GM19035 (cell line): Measurements from ENCODE around the gene ERP27.

Source experiments
- ATAC-seq: cut with Tn5 transposase; IDR thresholded peaks from one replicate; pipeline ENCODE4 v1.9.1; 2021; ENCODE audit not compliant: unreplicated experiment

ERP27 gene

GRCh38 chr12:14938301-14938700, at the start of gene ERP27:
ERP27 (minus strand) TSS chr12:14938537; CDS start chr12:14938508, 29 bp downstream.
- ATAC-seq, result no peak

DNA sequence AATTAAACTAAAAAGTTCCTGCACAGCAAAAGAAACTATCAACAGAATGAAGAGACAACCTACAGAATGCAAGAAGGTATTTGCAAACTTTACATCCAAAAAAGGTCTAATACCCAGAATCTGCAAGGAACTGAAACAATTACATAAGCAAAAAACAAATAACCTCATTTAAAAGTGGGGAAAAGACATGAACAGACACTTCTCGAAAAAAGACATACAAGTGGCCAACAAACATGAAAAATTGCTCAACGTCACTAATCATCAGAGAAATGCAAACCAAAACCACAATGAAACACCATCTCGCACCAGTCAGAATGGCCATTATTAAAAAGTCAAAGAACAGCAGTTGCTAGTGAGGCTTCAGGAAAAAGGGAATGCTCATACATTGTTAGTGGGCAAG, 49.7 kb upstream of the ERP27 start:
- no peak for ATAC-seq

GRCh38 chr12:14986449-14986848, 48.1 kb upstream of the ERP27 start:
- no peak for ATAC-seq

- ATAC-seq, result no peak
These were observed 46.5 kb upstream of the ERP27 start for GRCh38 chr12:14984766-14985285.

DNA sequence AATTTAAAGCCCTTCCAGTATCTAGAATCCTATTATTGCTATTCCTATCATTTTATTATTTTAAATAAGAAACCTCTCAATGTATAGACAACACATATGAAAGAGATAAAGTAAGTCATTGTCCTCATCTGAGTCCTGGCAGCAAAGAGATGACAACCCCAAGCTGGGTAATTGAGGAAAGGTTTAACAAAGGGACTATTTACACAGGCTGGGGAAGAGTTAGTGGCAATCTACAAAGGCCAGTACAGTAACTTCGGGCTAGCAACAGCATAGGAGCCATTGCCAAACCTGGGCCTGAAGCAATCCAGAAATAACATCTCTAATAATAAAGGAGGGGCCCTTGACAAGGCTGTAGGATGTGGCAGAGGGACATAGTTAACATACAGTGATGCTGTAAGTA, 45.7 kb upstream of the ERP27 start:
- no peak for ATAC-seq

GRCh38 chr12:14982991-14983390, 44.7 kb upstream of the ERP27 start:
- ATAC-seq, result peak; percentile 47

DNA sequence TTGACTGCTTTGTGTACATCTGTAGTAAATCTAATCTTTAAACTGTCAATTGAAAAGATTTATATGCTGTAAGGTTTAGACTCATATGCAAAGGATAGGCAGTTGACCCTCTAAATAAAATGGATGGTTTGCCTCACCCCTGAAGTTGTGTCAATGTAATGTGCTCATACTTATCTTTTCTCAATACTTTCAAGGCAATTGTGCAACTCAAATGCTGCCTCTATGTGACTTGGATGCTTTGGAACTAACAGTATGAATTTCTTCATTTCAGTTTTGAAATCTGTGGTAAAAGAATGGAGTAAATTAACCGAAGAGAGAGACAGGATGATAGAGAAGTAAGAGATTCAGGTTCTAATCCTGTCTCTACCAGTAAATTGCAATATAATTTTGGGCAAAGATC, 44.2 kb upstream of the ERP27 start:
- ATAC-seq, result no peak

DNA sequence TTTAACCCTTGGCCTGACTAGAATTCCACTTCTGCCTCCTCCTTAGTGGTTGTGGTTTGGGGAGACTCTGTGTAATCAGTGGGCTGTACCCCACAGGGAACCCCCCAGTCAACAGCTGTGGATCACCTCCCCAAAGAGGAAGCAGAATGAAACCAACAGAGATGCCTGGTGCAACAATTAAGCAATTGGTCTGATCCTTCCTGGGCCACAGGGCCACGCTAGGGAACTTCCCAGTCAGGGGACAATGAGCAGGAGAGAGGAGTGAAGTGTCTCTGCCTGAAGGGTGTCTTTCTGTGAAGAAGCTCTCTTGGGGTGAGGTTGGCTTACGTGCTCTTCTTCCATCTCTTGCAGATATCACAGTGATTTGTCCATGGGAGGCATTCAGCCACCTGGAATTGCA, 42.7 kb upstream of the ERP27 start:
- no peak for ATAC-seq

GRCh38 chr12:14979468-14979867, 41.1 kb upstream of the ERP27 start:
- ATAC-seq, result no peak

DNA sequence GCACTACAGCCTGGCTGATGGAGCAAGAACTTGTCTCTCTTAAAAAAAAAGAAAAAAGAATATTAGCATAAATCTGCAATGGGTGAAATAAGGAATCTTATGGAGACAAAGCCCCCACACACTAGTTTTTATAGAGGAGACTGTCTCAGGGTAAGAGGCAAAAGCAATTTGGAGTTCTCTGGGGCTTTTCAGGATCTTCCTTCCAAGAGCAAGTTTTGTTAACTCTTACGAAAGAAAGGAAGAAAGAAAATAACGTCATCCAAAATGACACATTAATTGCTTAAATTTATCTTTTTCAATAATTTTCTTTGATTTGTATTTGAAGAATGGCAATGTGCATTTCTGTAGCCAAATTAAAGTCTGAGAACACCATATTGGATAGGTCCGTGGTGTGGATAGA, 38.3 kb upstream of the ERP27 start:
- ATAC-seq, result no peak

DNA sequence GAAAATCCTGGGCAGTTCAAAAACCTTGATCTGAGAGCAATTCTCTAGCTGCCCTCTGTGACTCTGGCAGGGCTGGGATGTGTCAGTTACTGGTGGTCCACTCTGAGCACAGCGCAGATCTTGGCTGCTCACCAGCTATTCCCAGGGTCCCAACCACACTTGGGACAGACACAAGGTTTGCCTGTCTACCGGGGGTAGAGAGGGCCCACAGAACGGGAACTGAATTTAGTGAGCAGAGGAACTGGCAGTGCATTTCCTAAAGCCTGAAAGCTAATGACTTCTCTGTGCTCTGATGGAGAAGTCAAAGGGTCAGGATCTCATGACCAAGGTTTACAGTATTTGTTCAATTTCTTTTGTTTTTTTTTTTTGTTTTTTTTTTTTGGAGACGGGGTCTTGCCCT, 37.1 kb upstream of the ERP27 start:
- ATAC-seq, result no peak

DNA sequence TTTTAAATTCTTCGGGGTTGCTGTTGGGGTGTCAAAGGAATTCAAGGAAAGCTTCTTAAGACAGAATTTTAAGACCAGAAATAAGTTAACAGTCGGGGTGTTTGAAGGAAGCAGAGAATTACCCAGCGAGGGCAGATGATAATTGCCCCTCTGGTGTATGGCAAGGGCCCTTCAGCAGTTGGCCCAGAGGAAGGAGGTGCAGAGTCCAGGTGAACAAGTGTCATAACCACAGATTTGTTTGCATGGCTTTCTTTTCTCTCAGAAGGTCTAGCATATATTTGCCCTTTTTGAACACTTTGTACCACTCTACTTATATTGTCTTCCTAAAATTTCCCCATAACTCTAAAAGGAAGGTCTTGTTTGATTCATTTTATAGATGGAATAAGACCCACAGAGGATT, 36.3 kb upstream of the ERP27 start:
- ATAC-seq, result no peak

DNA sequence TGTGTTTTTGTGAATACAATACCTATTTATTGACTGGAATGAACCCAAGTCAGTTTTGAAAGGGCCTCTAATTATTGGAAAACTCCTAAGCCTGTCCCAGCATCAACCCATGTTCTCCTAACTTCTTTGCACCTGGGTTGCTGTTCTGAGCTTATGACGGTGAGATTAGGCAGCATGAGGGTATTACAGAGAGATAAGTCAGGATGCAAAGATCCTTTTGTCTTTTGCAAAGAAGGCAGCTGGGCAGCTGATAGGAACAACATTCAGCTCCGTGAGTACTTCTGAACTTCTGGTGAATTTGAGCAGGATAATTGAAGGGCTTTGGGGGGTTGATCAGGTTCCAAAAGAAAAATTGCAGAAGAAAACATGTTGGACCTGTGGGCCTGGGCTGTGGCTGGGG, 34.5 kb upstream of the ERP27 start, which contains the start of gene PDE6H:
TSS of gene PDE6H (plus strand) at position 227 of the 400 bp plus-strand sequence. CDS start 4,971 bp downstream, outside the sequence.
- no peak for ATAC-seq

- no peak for ATAC-seq
These were observed 32.1 kb upstream of the ERP27 start for GRCh38 chr12:14970473-14970872.

GRCh38 chr12:14968478-14968877, 30.1 kb upstream of the ERP27 start:
- ATAC-seq, result no peak

DNA sequence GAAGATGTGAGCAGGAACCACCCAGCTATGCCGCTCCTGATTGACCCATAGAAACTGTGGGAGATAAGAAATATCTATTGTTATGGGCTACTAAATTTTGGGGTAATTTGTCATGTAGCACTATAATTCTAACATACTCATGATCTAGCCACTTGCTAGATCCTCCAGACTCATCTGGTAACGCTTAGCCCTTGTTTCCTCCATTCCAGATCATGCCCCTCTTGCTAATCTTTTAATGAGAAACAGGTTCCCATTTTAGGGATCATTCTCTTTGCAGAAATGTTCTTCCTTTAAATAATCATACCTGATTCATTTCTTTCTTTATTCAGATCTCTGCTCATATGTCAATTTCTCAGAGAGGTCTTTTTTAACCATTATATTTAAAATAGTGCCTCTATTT, 26.9 kb upstream of the ERP27 start:
- ATAC-seq, result no peak

- ATAC-seq, result no peak
These were observed 26.1 kb upstream of the ERP27 start for GRCh38 chr12:14964406-14964805.

DNA sequence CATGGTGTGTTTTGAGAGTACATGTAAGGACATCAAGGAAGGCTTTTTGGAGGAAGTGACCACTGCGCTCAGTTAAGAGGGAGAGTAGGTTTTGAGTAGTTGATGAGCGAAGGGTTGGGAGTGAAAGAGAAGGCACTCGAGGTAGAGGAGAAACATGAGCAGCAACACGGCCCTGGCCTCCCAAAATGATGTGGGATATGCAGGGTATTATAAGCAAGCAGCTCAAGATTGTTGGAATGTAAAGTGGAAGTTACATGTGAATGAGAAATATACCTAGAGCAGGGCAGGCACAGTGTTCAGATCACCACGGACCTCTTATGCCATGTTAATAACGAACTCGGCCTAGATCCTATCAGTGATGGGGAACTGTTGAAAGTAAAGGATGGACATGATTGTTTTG, 25.2 kb upstream of the ERP27 start:
- no peak for ATAC-seq

DNA sequence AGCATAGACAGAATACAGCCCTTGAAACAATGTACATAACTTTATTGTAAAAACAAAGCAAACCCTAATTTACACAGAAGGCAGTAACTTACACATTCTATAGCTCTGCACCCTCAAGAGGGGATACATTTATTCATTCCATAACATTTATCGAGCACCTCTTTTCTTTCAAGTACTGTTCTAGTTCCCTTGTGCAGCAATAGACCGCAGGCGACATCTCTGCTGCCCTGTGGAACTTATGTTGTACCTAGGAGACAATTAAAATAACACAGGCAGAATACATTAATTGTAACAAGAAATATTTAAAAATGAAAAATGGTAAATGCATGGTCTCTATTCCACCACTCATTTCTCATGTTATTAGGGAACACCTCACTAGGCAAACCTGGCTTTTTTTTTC, 24.5 kb upstream of the ERP27 start:
- no peak for ATAC-seq

DNA sequence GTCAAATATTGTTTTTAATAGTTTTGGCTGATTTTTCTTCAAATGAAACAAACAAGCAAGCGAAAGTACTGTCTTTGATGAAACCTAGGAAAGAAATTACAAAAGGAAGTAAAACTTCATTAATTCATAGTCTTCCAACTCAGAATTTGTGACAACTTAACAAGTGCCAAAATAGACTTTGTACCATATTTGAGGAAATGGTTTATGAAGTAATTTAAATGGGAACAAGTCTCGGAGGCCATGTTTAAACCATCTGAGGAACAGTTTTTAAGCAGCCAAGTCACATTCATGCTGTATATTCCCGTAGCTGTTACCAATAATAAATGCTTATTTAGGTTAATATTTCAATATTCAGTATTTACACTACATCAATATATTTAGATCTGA, 23.8 kb upstream of the ERP27 start:
- ATAC-seq, result no peak

DNA sequence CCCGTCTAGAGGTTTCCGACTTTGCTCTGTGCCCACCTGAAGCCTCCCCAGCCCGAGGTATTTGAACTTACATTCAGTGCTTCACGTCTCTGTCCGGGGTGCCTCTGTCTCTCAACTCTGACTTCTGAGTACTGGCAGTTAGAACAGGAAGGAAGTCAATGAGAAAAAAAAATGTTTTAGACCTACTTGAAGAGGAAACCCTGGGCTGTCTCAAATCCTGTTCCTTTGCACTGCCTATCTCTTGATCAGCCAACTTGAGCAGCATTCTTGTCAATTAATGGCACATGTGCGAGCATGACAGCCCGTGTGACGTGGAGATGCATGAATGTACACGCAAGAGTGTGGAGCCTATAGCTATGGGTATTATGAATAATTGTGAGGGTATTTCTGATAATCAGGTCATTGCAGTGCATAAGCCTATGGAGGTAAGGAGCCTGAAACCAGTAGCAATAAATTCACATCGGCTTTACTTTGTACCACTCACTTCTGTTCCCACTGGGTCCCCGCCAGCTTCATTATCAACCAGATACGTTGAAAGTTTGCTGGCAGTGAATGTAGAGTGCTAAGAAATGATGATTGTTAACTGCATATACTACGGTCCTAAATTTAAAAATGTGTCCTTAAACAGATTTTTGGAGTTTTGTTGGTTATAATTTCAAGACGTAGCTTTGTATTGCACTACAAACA, 23.3 kb upstream of the ERP27 start, which contains the start of gene ARHGDIB:
TSS of gene ARHGDIB (minus strand) at position 136 of the 687 bp plus-strand sequence. CDS start 10,889 bp downstream, outside the sequence.
- ATAC-seq, result peak; percentile 72

DNA sequence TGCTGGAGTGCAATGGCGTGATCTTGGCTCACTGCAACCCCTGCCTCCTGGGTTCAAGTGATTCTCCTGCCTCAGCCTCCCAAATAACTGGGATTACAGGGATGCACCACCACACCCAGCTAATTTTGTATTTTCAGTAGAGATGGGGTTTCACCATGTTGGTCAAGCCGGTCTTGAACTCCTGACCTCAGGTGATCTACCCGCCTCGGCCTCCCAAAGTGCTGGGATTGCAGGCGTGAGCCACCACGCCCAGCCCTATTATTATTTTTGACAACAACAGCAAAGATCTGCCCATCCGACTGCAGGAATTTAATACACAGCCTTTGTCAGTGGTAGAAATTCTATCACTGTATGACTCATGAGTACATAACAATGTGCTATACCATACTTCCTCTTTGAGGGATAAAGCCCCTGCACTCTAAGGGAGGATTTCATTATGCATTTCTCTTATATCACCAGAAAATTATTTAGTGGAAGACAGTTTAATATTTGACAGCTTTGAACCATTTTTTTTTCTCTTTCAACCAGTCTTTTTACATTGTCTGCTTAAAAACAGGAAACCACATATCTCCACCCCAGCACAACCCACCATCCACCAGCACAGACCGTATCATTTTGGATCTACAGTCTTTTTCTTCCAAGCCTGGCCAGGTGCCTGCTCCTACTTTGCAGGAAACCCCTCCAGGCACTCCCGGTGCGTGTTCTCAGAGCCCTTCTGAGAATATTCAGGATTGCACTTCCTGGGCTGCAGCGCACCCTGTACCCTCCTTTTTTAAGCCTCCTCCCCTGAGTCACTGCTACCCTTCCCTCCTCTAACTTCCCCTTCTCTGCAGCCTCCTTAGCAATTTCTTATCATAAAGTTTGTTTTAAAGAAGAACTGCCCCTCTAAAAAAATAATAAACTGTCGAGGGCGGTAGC, 22.5 kb upstream of the ERP27 start:
- ATAC-seq, result peak; percentile 34
